ENCODE measurements around the gene CDC42BPA.

DNA sequence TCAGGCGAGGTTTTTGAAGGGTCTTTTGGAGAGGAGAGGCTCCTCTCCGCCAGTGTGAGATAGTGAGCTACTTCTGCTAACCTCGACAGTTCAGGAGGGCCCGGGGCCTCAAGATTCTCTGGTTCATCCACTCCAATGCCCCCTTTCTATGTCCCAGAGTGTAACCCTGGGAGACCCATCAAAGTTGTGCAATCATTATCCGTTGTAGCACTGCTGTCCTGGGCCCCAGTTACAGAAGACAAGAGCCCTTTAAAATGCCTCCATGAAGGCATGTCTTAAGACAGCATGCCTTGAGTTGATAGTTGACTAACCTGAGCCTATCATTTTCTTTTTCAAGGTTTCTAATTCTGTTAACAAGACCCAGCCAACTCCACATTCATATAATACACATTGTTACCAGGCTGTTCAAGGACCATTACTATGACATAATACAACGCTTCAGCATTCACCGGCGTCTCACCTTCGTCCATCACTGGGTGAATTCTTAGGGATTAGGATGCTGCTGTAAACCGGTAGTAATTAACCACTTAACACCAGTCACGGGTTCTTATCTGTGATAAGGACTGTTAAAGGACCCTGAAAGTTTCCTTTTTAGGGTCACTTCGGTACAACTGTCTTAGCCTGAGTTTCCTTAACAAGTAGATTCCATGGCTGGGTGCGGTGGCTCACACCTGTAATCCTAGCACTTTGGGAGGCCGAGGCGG lies 37.4 kb upstream of the CDC42BPA start:
- TF ChIP-seq, protein P1, sequence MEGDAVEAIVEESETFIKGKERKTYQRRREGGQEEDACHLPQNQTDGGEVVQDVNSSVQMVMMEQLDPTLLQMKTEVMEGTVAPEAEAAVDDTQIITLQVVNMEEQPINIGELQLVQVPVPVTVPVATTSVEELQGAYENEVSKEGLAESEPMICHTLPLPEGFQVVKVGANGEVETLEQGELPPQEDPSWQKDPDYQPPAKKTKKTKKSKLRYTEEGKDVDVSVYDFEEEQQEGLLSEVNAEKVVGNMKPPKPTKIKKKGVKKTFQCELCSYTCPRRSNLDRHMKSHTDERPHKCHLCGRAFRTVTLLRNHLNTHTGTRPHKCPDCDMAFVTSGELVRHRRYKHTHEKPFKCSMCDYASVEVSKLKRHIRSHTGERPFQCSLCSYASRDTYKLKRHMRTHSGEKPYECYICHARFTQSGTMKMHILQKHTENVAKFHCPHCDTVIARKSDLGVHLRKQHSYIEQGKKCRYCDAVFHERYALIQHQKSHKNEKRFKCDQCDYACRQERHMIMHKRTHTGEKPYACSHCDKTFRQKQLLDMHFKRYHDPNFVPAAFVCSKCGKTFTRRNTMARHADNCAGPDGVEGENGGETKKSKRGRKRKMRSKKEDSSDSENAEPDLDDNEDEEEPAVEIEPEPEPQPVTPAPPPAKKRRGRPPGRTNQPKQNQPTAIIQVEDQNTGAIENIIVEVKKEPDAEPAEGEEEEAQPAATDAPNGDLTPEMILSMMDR (IDR thresholded peaks at IDR 0.05) = no peak
- TF ChIP-seq POLR2A (IDR thresholded peaks at IDR 0.05) = no peak

Data from lower leg skin (tissue), 3 donors.